Limb (tissue), 2 donors: Measurements from ENCODE around the gene SEMA3A.

Experiments used
- DNase-seq, 2 donors: peaks; one replicate each; pipeline ENCODE4 v3.0.0-alpha.2; 2016; ENCODE audit errors: extremely low spot score in 2 of 2

The SEMA3A gene

DNA sequence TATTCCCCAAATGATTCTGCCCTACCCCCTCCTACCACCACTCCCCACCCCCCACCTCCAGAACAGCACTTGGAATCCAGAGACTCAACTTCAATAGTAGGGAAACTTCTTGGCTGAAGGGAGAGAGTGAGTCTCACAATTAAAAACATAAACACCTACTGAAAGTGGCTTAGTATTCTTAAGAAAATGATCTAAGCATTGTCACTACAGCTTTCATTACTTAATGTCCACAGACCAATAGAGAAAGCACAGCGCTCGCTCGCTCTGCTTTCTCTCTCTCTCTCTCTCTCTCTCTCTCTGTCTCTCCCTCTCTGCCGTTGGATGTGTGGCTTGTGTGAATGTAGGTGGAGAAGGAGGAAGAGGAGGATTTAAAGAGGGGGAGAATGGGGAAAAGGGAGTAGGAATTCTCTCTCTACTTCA lies 1.5 kb upstream of the SEMA3A start:
- peak in 1 of 2 donors; percentile 43 for DNase-seq

DNA sequence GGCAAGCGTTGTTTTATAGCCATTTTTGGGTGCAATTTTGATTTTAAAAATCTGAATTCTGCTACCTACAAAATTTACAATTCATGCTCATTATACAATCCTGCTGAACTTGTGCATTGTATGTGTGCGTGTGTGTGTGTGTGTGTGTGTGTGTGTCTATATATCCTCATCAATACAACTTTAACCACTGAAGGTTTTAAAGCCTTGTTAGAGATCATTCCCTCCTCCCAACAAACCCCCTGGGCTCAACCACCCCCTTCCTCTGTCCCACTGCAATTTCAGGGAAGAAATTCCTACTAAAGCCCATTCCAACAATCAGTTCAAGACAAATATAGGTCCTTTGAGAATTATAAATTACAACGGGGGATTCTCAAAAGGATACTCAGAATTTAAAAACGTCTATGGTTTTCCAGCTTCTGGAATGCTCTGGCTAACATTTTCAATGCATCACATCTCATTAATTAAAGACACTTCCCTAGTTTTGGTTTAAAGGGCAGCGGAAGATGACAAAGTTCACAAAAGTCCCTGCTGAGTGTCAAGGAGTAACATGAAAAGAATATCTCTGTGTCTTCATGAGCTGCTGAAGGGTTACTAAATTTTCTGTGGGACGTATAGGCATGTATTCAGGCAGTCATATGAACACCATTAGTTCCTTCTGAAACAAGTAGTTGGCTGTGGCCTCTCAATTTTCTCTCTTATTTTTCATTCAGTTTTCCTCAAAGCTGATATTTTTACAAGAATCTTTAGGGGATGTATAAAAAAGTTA lies 889 bp upstream of the SEMA3A start:
- peak in 1 of 2 donors; percentile 23 for DNase-seq

DNA sequence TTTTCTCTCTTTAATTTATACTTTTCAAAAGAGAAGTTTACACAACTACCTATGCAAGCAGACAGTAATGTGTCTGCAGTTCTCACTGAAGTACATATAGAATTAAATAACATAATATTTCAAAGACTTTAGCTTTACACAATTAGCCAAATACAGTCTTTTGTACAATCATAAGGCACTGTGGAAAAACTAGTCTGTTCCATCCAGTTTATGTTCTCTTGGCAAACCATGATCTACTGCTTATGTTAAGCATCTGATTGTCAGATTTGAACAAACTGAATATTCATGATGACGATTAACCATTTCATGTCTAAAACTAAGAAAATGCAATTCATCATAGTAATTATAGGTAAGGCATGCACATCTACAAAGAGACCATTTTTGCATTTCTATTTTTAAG lies 842 bp downstream of the SEMA3A start:
- peak in 1 of 2 donors; percentile 50 for DNase-seq

DNA sequence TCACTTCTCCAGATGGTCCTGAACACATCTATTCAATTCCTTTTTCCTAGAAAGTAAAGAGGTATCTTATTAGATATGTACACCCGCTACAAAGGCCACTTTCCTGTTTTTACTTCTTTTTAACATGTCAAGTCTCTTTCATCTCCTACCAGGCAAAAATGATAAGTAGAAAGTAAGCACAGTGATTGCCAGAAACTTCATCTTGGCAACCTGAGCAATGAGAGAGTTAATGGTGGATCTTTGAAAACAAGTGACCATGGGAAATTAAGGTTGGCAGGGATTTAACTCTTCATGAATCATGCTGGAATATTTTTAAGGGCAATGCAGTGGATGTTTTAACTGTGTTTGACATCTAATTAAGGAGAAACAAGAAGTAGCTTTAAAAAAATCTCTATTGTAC lies 2.7 kb downstream of the SEMA3A start:
- DNase-seq, result peak in 1 of 2 donors; percentile 18

DNA sequence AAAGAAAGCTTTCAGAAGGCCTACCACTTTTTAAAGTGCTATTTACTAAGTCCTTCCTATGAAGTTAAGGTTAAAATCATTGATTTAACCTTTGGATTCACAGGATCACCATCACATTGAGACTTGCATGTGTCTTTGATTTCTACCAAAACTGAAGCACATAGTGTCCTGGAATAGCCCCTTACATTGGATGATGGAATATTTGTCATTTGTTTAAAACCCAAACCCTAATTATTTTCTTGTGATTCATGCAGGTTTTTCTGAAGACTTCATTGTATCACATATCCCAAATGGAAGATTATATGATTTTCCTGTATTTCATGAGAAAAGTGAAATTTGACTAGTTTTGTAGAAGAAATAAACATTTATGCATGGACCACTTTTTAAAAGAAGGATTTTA lies 3.3 kb downstream of the SEMA3A start:
- no peak for DNase-seq

DNA sequence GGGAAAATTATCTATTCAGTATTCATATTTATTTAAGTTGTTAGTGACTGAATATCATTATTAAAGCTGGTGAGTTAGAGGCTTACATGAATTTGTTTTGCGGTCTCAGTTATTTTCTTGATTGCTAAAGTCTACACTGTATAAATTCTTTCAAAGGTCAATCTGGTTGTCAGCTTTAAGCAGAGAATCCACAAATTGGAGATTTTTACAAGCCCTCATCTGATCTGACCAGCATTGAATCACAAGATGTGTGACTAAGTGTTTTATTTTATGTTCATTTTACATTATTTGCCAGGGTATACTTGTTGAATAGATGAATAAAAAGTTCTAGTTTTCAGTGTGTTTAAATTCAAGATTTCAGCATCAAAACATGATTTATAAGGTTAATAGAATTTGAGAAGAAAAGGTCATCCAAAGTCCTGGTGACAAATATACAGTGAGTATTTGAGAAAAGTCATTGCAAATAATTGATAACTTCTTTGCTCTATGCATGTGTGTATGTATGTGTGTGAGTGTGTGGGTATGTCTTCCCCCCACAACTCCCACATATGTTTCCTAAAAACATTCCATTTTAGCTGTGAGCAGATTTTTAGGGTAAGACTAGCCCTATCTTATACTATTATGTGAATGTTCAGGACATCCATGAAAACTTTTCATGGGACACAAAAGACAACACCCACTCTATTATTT lies 4.4 kb downstream of the SEMA3A start:
- DNase-seq, result no peak

DNA sequence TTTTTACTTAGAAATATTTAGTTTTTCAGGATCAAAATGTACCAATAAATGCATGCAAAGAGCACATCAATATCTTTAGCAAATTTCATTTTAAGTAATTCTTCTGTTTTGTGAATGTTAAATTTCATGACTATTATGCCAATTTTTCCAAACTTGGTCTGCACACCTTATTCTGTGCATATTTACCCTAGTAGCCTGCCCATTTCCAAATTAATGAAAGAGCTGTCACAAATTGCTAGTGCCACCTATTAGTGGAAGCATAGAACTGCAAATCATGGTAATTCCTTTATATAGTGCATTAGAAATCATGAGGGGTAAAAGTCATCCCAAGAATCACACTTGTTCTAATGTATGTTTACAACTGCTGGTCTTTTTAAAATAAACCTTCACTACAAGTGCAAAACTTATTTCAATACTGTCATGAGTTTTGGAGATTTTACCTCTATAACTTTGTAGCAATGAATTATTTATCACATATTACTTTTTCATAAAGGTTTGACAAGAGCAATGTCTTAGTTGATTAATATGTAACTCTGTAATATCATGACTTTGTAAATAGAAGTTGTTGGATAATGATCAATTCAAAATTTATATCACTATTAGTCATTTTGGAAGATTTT lies 5.7 kb downstream of the SEMA3A start:
- DNase-seq, result peak in 1 of 2 donors; percentile 45

DNA sequence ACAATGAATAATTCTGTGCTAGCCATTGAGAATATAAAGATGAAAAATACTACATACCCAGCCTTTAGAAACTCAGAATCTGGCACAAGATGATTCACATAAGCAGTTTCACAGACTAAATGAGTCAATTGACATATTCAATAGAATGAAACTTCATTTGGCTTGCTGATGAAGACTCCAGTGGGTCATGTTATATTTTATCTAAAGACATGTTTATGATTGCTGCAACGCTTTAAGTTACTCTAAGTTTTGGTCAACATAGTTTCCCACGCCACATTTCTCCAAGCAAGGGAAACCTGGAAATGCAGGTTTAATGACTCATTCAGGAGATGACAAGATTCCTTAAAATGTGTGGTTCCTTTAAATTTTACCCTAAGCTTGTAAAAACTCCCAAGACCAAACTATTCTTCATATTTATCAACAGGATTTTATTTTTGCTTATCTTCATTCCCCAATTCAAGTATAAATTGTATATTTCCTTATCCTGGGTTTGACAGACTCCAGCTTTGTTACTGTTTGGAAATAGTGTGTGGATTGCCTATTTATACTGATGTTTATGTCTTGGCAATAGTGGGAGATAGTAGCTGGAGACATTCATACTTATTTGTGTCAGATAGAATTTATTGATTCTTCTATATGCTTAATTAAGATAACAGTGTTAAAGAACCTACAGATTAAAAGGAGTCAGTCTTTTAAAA lies 6.6 kb downstream of the SEMA3A start:
- no peak for DNase-seq

DNA sequence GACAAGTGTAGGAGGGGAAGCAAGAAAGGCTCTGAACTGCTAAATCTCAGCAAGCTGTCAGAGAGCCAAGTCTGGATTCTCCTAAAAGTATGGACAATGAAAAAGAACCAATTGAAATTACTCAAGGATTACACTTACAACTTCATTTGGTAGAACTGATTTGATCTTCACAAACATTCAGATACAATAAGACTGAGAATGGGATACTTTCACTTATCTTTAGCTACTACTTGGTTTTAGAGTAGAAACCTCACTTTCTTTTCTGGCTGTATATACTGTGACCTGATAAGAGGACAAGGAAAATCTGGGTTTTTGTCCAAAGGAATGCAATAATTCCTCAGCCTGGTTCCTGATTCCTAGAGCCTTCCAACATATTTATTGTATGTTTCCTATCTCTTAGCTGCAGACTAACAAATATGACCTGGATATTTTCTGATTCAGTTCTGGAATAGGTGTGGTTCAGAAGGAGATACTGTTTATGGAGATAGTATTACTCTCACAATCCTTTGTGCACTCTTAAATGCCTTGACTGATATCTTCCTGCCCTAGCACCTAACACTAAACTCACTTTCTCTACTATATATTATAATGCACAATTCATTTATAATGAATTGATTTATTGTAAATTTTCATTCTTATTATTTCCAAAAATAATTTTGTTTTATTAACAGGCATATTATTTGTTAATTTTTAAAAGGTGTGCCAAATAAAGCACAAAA lies 7.3 kb downstream of the SEMA3A start:
- no peak for DNase-seq

DNA sequence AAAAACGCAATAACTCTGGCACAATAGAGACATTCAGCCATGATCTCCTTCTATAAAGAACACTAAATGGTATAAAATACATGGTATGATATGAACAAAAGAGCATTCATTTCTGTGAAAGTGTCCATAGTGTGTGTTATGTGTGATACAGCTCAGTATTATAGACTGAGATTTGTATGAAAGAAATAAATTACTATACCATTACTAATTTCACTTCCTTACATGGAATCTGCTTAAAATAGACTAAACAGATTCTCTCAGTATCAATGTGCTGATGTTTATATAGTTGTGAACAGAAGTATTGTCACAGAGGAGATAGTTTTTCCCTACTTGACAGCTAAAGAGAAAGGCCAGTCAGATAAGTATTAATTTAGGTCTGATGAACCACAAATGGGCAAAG lies 10.8 kb downstream of the SEMA3A start:
- DNase-seq, result no peak

DNA sequence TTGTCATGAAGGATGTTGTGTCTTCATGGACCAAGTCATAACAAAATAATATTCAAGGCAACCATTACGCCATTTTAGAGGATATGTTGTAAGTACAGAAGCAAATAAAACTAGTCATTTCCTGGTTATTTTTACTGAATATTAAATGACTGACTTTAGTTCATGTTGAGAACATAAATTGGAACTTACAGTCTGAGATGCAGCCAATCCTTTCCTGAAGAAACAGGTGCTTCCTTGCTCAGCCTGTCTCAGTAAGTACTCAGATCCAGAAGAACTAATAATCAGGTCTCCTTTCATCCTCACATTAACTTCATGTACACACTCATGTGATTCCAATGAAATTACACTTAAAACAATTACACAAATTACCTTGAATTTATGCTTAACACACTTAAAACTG lies 12.3 kb downstream of the SEMA3A start:
- no peak for DNase-seq

DNA sequence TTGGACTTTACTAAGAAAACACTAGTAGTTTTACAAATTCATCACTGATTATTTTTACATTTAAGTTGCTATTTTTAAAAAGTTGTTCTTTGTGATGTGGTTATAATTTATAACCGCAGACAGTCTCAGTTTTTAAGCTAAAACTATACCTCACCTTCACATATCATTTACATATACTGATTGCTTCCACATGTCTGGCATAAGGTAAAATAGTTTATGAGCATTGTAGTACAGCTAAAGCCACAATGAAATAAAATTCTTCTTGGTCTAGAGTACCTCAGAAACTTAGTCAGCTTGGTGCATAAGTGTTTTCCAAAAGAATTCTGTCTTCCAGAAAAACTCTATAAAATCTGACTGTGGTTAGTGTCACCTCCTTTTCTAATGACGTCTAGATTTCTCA lies 13.0 kb downstream of the SEMA3A start:
- DNase-seq, result peak in 1 of 2 donors; percentile 66

DNA sequence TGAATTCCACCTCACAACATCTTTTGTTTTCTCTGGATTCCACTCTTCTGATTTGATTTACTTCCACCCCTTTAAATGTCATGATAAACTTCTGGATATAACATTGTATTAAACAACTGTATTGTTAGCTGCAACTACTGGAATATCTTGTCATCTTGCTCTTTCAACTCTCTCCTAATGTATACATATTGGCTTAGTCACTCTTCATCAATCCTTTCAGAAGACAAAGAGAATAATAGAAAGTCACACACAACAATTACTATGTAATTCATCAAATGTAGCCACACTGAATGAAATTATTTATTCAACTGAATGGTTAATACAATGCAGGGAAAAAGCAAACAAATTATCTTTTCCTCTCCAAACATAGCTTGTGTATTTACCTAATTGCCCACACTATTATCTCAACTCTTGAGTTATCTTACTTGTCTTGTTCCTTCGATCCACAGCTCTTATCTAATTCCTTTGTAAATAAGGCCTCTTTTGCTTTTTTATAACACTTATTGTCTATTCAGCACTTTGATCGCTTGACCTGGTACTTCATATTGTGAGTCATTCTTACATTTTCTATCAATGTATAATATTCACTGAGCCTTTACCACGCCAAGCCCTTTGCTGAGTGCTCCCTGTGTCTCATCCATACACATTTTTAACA lies 16.7 kb downstream of the SEMA3A start:
- no peak for DNase-seq

DNA sequence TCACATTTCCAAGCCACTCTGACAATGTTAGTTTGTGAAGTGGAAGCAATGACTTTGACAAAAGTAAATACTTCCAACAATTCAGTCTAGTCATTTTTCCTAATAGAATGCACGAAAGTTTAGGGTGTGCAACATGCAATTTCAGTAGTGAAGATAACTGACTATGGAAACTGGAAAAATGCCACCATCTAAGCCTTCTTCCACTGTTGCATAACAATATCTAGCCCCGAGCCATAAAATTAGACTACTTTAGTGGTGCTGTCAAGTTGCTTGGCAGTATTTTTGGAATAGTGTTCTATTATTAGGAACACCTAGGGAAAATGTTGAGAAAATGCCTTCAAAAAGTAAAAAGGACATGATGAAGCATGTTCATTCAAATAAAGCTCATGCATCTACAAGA lies 17.9 kb downstream of the SEMA3A start:
- no peak for DNase-seq

DNA sequence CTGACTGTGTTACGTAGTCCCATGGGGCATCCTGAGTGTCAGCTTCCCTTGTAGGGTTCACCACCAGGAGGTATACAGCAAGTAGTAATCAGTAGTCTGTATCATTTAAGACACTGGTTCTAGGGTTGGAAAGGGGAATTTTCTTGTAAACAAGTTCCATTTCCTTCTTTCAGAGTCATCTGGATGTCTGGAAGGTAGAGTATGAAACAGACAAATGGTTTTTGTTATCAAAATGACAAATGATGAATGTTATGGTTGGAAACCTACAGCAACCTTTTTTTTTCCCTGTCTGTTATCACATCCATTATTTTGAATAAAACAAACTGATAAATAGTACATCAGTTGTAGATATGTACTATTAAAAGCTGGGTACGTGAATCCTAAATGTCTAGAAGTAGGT lies 19.1 kb downstream of the SEMA3A start:
- DNase-seq, result no peak

DNA sequence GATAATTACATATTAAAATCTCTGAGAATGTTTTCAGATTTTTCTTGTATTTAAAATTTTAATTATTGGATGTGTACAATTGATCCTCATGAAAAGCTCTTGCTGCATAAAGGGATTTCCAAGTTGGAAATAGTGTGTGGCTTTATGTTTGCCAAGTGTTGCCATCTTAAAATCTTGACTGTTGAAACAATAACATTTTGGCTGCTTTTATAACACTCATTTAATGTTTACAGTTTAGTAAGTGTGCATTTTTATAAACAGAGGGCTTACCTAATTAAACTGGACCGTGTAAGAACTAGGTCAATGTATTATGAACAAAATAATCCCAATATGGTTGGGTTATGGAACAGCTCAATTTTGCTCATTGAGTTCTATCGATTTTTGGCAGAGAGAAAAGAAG lies 23.9 kb downstream of the SEMA3A start:
- DNase-seq, result no peak

DNA sequence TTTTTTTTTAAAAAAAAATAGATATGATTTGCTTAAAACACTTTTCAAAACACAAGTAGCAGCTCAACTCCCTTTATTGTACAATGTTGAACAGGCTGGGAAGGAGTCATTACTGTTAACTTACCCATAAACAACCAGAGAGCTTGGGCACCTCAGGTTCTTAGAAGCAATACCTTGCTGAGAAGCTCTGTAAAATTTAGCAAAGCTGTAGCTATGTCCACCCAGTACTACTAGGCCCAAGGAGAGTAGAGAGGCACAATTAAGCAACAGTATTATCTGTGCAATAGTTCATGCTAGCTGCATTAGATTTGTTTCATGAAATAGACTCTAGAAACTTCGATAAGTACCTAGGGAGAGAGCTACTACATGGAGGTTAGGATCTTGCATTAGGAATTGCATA lies 32.0 kb downstream of the SEMA3A start:
- no peak for DNase-seq

DNA sequence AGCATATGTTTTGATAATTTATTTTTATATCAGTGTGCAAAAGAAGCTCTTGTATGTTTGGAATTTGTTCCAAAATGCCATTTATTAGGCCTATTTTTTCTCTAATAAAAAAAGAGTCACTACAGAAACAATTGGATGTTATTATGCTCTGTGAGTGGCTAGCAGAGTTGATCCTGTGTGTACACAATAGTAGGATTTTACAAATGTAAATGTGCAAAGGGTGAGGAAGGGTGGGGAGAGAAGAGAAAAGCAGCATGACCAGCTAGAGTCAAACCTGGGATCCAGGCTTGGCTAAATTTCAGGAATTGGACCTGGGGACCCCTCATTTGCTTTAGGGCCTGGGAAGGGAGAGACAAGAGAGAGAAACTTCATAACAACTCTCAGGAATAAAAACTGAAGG lies 32.5 kb downstream of the SEMA3A start:
- DNase-seq, result no peak

DNA sequence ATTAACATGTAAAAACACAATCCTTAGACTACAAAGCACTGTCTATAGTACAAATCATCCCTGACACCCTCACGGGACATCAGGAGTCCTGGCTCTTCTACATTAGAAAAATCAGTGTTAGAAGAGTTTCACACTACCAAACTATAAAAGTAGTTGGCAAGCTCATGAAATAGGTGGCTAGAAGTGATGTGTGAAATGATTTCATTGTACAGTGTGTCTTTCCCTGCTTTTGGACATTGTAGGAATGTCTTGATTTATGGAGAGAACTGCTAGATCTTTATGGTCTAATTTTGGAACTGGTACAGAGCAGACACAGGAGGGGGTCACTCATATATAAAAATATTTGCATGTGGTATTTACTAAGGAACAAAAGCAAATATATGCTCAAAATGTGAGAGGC lies 33.2 kb downstream of the SEMA3A start:
- DNase-seq, result no peak

DNA sequence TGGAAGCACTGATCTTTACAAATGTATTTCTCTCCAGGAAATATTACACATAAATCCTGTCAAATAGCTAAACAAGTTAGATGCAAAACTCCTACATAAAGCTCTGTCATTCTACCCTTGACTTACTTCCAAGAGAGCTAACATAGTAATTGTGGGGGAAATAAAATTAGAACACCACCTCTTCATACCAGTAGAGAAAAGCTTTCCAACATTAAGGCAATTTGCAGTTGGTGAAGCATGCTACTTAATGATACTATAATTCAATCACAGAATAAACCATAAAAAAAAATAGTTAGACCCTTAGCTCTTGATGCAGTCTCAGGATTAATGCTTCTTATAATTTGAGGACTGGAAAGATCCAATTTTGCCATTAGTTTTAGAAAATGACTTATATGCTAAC lies 35.2 kb downstream of the SEMA3A start:
- no peak for DNase-seq

DNA sequence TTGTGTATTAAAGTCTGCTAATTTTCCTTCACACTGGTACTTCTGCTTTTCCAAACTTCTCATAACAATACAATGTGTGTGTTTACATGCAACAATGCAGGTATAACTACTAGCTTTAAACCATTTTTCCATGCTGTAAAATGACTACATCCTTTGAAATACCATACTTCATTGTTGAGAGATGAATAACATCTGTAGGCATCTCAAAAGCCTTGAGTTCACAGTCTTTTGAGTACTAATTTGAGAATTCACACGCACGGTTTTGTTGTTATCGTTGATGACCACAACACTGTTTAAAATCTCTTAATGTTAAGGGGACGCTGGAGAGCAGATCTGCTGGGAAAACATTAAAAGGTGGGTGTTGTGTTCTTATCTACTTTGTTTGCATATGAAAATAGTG lies 37.4 kb downstream of the SEMA3A start:
- DNase-seq, result no peak
